HepG2 (cell line): Measurements from ENCODE around the gene SLCO2A1. TPM values are rescaled to one million over a fixed set of nuclear protein-coding genes. Genes with fewer than 3 reads are reported as not detected.
A peak's percentile ranks its signal among the peaks of the same experiment; 100 is the strongest.

Source experiments
- AKAP8 ChIP-seq: sonication (generic); formaldehyde crosslinking; IDR thresholded peaks from 2 replicates; pipeline ENCODE4 v1.5.1; 2020; ENCODE audit warnings: mild to moderate bottlenecking, missing genetic modification reagents
- ETS1 ChIP-seq: sonication (generic); formaldehyde crosslinking; IDR thresholded peaks from 2 replicates; pipeline ENCODE4 v1.4.0; 2020; ENCODE audit warnings: missing genetic modification reagents
- HIVEP1 ChIP-seq: sonication (generic); formaldehyde crosslinking; IDR thresholded peaks from 2 replicates; pipeline ENCODE4 v1.4.0; 2020; ENCODE audit warnings: mild to moderate bottlenecking, missing genetic modification reagents
- HNRNPLL ChIP-seq: fragments of 200-400 bp; formaldehyde crosslinking; IDR thresholded peaks from 2 replicates; pipeline ENCODE4 v1.6.1; 2017; ENCODE audit warnings: mild to moderate bottlenecking, low read depth, low read length; ENCODE audit not compliant: poor library complexity, severe bottlenecking
- KAT2B ChIP-seq: fragments of 150-350 bp; IDR thresholded peaks from 2 replicates; pipeline ENCODE4 v1.6.1; 2014; ENCODE audit warnings: low read depth, low read length, borderline replicate concordance
- MLXIP ChIP-seq: sonication (generic); formaldehyde crosslinking; IDR thresholded peaks from 2 replicates; pipeline ENCODE4 v1.9.0; 2021; ENCODE audit warnings: missing genetic modification reagents, borderline replicate concordance
- MYPOP ChIP-seq: sonication (generic); formaldehyde crosslinking; IDR thresholded peaks from 2 replicates; pipeline ENCODE4 v1.8.1; 2023; ENCODE audit warnings: mild to moderate bottlenecking, moderate library complexity, missing genetic modification reagents
- NR1H2 ChIP-seq: sonication (generic); formaldehyde crosslinking; IDR thresholded peaks from 2 replicates; pipeline ENCODE4 v1.8.1; 2022; ENCODE audit warnings: low read depth, missing genetic modification reagents, borderline replicate concordance
- NR3C1 ChIP-seq: sonication (generic); formaldehyde crosslinking; IDR thresholded peaks from 2 replicates; pipeline ENCODE4 v1.4.0; 2020; ENCODE audit warnings: missing genetic modification reagents
- PAX8 ChIP-seq: sonication (generic); formaldehyde crosslinking; IDR thresholded peaks from 2 replicates; pipeline ENCODE4 v1.8.0; 2022; ENCODE audit warnings: mild to moderate bottlenecking, missing genetic modification reagents, borderline replicate concordance
- PCBP1 ChIP-seq: fragments of 200-400 bp; formaldehyde crosslinking; IDR thresholded peaks from 2 replicates; pipeline ENCODE4 v1.6.1; 2017; ENCODE audit warnings: mild to moderate bottlenecking, low read depth, low read length, borderline replicate concordance
- PHB2 ChIP-seq: fragments of 450-650 bp; IDR thresholded peaks from 2 replicates; pipeline ENCODE4 v1.6.1; 2018; ENCODE audit not compliant: partially characterized antibody
- POLR2G ChIP-seq: fragments of 200-400 bp; formaldehyde crosslinking; IDR thresholded peaks from 2 replicates; pipeline ENCODE4 v1.6.1; 2018; ENCODE audit warnings: mild to moderate bottlenecking, low read depth, low read length, moderate library complexity
- THRA ChIP-seq: sonication (generic); formaldehyde crosslinking; IDR thresholded peaks from 2 replicates; pipeline ENCODE4 v1.4.0; 2020; ENCODE audit warnings: missing genetic modification reagents, borderline replicate concordance
- ZFX ChIP-seq: sonication (generic); formaldehyde crosslinking; IDR thresholded peaks from 2 replicates; pipeline ENCODE4 v1.4.0; 2020; ENCODE audit warnings: mild to moderate bottlenecking, low read depth, missing genetic modification reagents, moderate library complexity
- ZMYM2 ChIP-seq: sonication (generic); formaldehyde crosslinking; IDR thresholded peaks from 2 replicates; pipeline ENCODE4 v1.8.0; 2022; ENCODE audit warnings: mild to moderate bottlenecking, missing genetic modification reagents
- ZNF333 ChIP-seq: sonication (generic); formaldehyde crosslinking; IDR thresholded peaks from 2 replicates; pipeline ENCODE4 v1.4.0; 2020; ENCODE audit warnings: mild to moderate bottlenecking, missing genetic modification reagents, borderline replicate concordance
- ZNF496 ChIP-seq: sonication (generic); formaldehyde crosslinking; IDR thresholded peaks from 2 replicates; pipeline ENCODE4 v1.8.1; 2023; ENCODE audit warnings: mild to moderate bottlenecking, moderate library complexity, missing genetic modification reagents; ENCODE audit not compliant: insufficient replicate concordance
- ZNF776 ChIP-seq: sonication (generic); formaldehyde crosslinking; IDR thresholded peaks from 2 replicates; pipeline ENCODE4 v1.4.0; 2020; ENCODE audit warnings: mild to moderate bottlenecking, missing genetic modification reagents
- ZNF790 ChIP-seq: sonication (generic); formaldehyde crosslinking; IDR thresholded peaks from 2 replicates; pipeline ENCODE4 v1.8.0; 2022; ENCODE audit warnings: missing genetic modification reagents, mild to moderate bottlenecking, borderline replicate concordance
- ZNF800 ChIP-seq: sonication (generic); formaldehyde crosslinking; IDR thresholded peaks from 2 replicates; pipeline ENCODE4 v1.4.0; 2020; ENCODE audit warnings: missing genetic modification reagents
- polyA plus RNA-seq, 8 experiments: library from polyadenylated mRNA; depleted of rRNA in 3 of 8; stranded (reverse) in 7 of 8; unstranded in 1 of 8; fragments of >200 nt; fragmentation: Illumina TruSeq in 4 of 8; extraction: Trizol in 4 of 8; gene quantifications; 2 replicates each; pipeline versions ENCODE4 v1.2.1 to v1.2.3, GENCODE V29; 2011 to 2016; ENCODE audit warnings: low read depth in 4 of 8, missing spikeins in 1 of 8, mixed read lengths in 1 of 8; ENCODE audit not compliant: insufficient read depth in 1 of 8
- total RNA-seq, 5 experiments: library from RNA; depleted of rRNA; stranded (reverse); fragments of >200 nt; fragmentation: Illumina TruSeq; extraction: Trizol; gene quantifications; 2 replicates each; pipeline ENCODE4 v1.2.3, GENCODE V29; 2016; ENCODE audit warnings: low read depth in 1 of 5

The SLCO2A1 gene
- total and polyA plus RNA-seq, 2 of the 13 experiments (the other 11 are each of a cell fraction or from before 2014, with no cell fraction given) = 0.04 TPM; not detected in 1

GRCh38 chr3:133895208-133896001, 134.3 kb downstream of the SLCO2A1 start, which contains the start of gene RAB6B (continued):
- TF ChIP-seq ZNF496 (CRISPR knock-in tag) = no peak
- TF ChIP-seq ZNF333 (CRISPR knock-in tag) = no peak
- TF ChIP-seq ETS1 (CRISPR knock-in tag) = no peak
- no peak for TF ChIP-seq ZFX (CRISPR knock-in tag)
- no peak for TF ChIP-seq HIVEP1 (CRISPR knock-in tag)
- peak; percentile 90 for TF ChIP-seq MYPOP
- TF ChIP-seq AKAP8 (CRISPR knock-in tag) = no peak
- TF ChIP-seq ZNF790 = no peak
- TF ChIP-seq ZMYM2 (CRISPR knock-in tag) = no peak
- no peak for TF ChIP-seq MLXIP (CRISPR knock-in tag)
- no peak for TF ChIP-seq KAT2B
- TF ChIP-seq NR1H2 (CRISPR knock-in tag) = no peak
- no peak for TF ChIP-seq NR3C1 (CRISPR knock-in tag)
- no peak for TF ChIP-seq PAX8 (CRISPR knock-in tag)
- TF ChIP-seq HNRNPLL = peak; percentile 96
- no peak for TF ChIP-seq POLR2G
- TF ChIP-seq ZNF776 (CRISPR knock-in tag) = no peak
- no peak for TF ChIP-seq PCBP1
- peak; percentile 78; the same call in 1 of the 2 replicates for TF ChIP-seq ZNF800 (CRISPR knock-in tag)
- TF ChIP-seq THRA (CRISPR knock-in tag) = no peak
- TF ChIP-seq PHB2 = no peak
